GM18861 (cell line): ENCODE data around the gene ST6GALNAC3.

Experiments used
- ATAC-seq: cut with Tn5 transposase; IDR thresholded peaks from one replicate; pipeline ENCODE4 v1.9.1; 2021; ENCODE audit not compliant: unreplicated experiment

Gene ST6GALNAC3

DNA sequence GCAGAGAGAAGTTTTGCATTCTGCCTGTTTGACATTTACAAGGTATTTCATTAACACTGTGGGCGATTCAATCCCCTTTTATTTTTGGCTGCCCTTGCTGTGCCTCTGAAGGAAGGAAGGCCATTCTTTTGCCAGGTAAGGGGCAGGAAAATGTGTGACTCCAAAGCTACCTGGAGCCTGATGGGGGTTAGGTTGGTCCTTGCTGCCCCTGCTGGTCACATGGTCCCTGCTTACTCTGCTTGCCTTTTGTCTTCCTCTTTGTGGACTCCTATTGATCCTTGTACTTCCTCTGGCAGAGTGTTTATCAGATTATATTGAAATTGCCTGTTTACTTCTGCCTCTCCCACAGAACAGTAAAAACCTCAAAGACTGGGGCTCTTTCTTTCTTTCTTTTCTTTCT, 65.7 kb downstream of the ST6GALNAC3 start:
- no peak for ATAC-seq

DNA sequence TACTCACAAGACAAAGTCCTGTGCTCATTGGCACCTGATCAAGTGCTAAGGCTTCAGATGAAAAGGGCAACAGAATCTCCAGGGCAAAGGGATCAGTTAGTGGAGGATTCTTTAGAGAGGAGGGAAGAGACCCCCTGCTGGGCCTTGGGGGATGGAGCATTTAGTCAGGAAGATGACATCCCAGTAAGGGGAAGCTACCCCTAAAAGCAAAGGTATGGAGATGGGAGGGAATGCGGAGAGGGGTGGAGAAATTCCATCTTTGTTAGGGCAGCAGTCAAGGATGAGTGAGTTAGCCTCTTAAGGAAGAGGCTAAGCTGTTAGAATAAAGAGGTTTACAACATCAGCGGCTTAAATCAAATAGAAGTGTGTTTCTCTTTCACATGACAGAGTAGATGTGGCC, 67.4 kb downstream of the ST6GALNAC3 start:
- ATAC-seq: no peak

GRCh38 chr1:76142771-76143540, 68.4 kb downstream of the ST6GALNAC3 start:
- no peak for ATAC-seq

DNA sequence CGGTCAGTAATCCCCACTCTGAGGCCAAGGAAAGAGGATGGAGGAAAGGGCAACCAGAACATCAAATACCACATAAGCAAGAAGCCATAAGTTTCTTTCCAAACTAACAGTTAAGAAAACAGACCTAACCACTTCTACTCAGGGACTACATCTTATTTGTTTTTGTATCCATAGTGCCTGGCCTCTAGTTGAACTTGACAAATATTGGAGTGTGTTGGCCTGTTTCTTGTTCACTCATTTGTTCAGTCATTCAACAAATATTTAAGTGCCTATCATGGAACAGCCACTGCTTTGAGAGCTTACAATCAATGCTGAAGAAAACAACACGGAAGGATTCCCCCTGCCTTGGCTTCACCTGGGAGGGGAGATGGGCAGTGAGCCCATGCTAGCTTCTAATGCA, 69.7 kb downstream of the ST6GALNAC3 start:
- ATAC-seq: no peak

DNA sequence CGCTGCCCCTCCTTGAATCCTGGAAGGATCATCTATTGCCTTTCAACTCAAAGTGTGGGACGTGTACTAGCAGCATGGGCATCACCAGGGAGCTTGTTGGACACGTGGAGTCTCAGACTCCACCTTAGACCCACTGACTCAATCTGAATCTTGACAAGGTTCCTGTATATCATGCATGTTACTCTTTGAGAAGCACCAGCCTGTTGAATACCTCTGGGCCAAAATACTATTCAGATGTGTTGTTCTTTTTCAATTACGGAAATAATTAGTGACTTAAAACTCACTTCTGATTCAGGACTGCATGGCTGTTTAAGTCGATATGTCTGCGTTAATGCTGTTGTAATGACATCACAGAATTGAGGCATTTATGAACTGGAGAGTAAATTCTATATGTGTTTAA, 70.8 kb downstream of the ST6GALNAC3 start:
- no peak for ATAC-seq

GRCh38 chr1:76146184-76146583, 71.6 kb downstream of the ST6GALNAC3 start:
- no peak for ATAC-seq

DNA sequence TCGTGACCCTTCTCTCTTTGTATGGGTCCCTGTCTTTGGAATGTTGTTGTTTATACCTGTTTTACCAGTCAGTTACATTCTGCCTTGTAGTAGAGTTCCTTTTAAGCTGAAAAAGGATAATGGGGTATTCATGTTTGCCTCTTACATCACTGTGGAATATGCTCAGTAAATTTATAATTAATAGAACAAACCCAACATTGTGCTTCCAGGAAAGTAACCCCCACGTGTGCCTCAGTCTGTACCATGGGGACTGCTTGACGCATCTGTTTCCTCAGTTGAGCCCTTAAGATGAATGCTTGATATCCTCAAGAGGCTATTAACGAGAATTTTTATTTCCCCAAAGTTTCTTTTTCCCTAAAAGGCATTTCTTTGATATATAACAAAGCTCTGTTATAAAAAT, 73.4 kb downstream of the ST6GALNAC3 start:
- ATAC-seq: no peak

GRCh38 chr1:76148460-76148859, 73.9 kb downstream of the ST6GALNAC3 start:
- ATAC-seq: no peak

DNA sequence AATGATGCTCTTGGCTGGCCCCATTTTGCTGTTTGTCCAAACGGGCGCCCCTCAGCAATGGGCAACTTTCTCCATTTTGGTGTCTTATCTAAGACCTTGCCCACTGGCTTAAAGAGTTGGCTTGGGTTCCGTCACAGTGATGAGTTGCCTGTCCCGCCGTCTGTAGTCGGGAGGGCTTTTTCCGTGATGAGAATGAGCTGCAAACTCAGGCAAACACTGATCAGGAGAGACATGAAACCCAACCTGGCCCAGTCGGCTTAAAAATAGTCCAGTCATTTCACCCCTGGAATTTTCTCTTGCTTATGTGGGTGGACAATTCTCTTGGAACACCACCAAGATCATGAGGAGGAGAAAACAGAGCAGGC, 79.3 kb downstream of the ST6GALNAC3 start:
- ATAC-seq: no peak

GRCh38 chr1:76154206-76154956, 79.8 kb downstream of the ST6GALNAC3 start:
- ATAC-seq: peak; percentile 90

GRCh38 chr1:76156987-76157386, 82.4 kb downstream of the ST6GALNAC3 start:
- no peak for ATAC-seq

DNA sequence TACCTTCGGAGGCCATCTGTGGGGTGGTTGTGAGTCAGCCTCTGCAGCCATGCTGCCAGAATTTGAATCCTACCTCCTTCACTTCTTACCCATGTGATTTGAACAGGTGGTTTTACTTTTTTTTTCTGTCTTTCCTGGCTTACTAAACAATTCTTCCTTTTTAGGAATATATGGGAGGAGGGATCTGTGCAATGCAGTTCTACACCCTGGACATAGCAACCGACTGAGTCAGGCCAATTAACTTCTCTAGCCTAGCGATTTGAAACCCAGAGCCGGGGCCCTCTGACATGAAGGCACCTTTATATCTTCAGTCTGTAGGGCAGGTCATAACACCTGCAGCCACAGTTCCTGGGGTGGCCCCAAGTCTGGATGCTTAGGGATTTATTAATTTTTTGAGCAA, 83.6 kb downstream of the ST6GALNAC3 start:
- ATAC-seq: no peak

GRCh38 chr1:76160225-76160624, 85.7 kb downstream of the ST6GALNAC3 start:
- ATAC-seq: no peak

DNA sequence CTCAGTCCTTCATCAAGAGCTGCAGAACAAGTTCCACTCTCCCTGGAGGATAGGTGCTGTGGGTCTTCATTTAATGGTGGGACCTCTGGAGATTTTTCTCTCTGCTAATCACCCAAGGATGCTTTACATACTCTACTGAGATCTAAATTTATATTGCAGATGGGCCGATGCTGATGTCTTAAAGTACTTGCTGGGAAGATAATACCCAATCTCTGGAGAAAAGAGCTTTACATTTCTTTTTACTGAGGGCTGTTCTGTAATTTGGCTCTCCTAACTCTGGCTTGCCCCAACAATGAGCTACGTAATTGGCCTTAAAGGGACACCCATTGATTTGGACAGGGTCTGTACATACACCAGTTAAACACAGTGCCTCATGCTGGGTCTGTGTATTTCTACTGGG, 86.9 kb downstream of the ST6GALNAC3 start:
- ATAC-seq: no peak

GRCh38 chr1:76162254-76162653, 87.7 kb downstream of the ST6GALNAC3 start:
- ATAC-seq: no peak

DNA sequence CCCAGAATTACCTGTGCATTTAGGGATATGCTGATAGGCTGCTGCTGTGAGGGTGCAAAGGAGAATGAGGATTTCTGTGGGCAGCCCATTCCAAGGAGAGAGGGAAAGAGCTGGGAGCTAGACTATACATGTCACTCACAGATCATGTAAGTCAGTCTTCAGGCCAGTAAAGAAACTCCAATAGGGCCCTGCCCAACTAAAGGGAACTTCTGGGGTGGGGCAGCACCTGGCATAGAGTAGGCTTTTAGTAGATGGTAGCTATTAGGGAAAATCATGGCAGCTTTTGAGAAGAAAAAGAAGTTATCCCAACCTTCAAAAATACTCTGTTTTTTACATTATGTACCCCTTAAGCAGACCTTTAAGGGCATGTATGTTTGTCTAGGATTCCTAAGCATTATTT, 89.6 kb downstream of the ST6GALNAC3 start:
- ATAC-seq: no peak

- no peak for ATAC-seq
Measured at GRCh38 chr1:76170084-76170483, 95.5 kb downstream of the ST6GALNAC3 start.

GRCh38 chr1:76170513-76170912, 96.0 kb downstream of the ST6GALNAC3 start:
- ATAC-seq: no peak

DNA sequence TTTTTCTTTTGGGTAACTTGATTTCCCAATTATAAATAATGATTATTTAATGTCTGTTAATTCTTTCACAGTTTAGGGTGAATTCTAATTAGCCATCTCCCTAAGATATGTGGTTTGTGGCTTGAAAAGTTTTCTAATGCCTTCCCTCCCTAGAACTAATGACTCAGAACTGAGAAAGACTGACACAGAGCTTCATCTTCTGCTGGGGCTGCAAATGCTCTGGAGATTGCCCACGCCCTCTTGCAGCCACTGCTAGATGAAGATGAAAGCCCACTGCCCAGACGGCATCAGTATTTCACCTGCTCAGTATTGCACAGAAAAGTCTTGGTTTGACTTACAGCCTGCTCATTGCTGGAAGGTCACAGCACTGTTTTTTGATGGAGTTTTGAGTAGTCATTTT, 101.5 kb downstream of the ST6GALNAC3 start:
- no peak for ATAC-seq

DNA sequence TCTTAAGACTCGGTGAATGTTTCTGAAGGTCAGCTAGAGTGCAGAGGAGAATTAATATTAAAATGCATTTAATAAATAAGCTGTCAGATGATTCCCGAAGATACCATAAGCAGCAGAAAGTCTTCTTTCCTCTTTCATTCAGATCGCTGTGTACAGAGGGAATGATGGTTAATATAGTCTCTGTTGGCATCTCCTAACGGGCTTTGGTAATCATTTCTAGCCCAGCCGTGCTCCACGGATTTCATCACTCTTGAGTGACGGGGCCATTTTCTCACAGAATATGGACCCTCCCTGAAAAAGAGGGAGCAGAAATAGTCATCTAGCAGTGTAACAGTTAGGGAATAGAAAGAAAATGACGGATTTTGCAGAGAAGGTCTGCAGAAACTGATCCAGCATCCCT, 103.1 kb downstream of the ST6GALNAC3 start:
- no peak for ATAC-seq

DNA sequence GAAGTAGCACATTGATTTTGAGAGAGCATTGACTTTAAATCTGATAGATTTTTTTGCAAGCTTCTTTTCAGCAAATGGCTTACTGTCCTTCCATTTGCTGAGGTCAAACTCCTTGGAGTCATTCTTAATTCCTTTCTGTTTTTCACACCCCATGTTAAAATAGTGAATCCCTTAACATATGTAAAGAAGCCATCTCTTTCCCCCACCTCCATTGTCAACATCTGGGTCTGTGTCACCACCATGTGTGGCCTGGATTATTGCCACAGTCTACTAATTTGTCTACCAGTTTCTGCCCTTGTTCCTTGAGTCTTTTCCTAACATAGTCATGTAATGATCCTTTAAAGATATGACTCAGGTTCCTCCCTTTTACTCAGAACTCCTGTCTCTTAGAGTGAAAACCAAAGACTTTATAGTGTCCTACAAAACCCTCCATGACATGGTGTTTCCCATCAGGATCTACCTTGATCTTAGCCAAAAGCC, 104.7 kb downstream of the ST6GALNAC3 start:
- no peak for ATAC-seq

- ATAC-seq: no peak
Measured at GRCh38 chr1:76185207-76185606, 110.7 kb downstream of the ST6GALNAC3 start.
